Jurkat, Clone E6-1 (cell line): ENCODE results near the gene ANKRD31.
"Not testable (repeated sequence)": the region's sequence is repeated elsewhere in the genome, so short reads cannot be mapped to it uniquely, and the experiment has no call there.

Source experiments
- DNase-seq: peaks from one replicate; pipeline ENCODE4 v3.0.0-alpha.2; 2011; ENCODE audit warnings: low read depth, low spot score
- H3K4me3 ChIP-seq: 2 replicates; pipeline ENCODE4 v1.5.1; 2011; ENCODE audit warnings: mild to moderate bottlenecking, low read length, control low read depth, moderate library complexity

ANKRD31 gene

GRCh38 chr5:75234251-75234650 is 2.4 kb downstream of the ANKRD31 start:
- no peak overlapping the region for H3K4me3 ChIP-seq
- no peak for DNase-seq

DNA sequence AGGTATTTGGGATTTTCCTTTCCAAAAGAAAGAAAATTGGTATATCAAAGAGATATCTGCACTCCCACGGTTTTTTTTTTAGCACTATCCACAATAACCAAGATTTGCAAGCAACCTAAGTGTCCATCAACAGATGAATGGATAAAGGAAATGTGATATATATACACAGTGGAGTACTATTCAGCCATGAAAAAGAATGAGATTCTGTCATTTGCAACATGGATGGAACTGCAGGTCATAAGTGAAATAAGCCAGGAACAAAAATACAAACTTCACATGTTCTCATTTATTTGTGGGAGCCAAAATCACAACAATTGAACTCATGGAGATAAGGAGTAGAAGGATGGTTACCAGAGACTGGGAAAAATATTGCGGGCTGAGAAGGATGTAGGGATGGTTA is 9.8 kb downstream of the ANKRD31 start:
- no peak overlapping the region for H3K4me3 ChIP-seq
- DNase-seq = no peak

- peak; percentile 65 for DNase-seq
These were observed 11.2 kb downstream of the ANKRD31 start for GRCh38 chr5:75225506-75225905.

GRCh38 chr5:75220787-75221186 is 15.9 kb downstream of the ANKRD31 start:
- not testable (repeated sequence) for H3K4me3 ChIP-seq, DNase-seq

More at GRCh38 chr5:75225506-75225905, 11.2 kb downstream of the ANKRD31 start:
- no peak overlapping the region for H3K4me3 ChIP-seq

GRCh38 chr5:75214928-75215327 is 21.8 kb downstream of the ANKRD31 start:
- no peak overlapping the region for H3K4me3 ChIP-seq
- no peak for DNase-seq

- H3K4me3 ChIP-seq = no peak overlapping the region
- DNase-seq = peak; percentile 57
These were observed 22.3 kb downstream of the ANKRD31 start for GRCh38 chr5:75214409-75214808.

DNA sequence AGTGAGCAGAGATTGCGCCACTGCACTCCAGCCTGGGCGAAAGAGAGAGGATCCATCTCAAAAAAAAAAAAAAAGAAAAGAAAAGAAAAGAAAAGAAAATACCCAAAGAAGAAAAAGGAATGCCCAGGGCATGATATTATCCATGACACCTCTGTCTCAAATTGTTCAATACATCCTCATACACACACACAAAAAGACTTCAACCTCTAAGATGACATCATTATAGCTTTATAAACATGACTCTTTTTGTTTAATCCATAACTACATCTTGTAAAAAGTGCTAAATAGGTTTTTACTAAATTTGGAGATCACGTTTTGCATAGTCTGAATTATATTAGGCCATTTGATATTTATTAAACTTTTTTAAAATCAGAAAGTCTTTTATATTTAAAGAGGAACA is 33.1 kb downstream of the ANKRD31 start:
- H3K4me3 ChIP-seq = no peak overlapping the region
- DNase-seq = no peak

DNA sequence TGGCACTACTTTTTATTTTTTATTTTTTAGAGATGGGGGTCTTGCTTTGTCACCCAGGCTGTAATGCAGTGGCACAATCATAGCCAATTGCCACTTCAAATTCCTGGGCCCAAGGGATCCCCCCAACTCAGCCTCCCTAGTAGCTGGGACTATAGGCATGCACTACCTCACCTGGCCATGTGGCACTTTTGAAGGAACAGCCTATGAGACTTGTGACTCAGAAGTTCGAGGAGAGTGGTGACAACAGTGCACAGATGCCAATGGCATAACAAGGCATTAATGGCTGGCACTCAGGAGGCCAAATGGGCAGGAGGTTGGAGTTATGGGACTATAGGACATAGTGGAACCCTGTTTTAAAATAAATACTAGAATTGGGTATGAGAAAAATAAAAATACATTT is 33.7 kb downstream of the ANKRD31 start:
- H3K4me3 ChIP-seq = no peak overlapping the region
- no peak for DNase-seq

DNA sequence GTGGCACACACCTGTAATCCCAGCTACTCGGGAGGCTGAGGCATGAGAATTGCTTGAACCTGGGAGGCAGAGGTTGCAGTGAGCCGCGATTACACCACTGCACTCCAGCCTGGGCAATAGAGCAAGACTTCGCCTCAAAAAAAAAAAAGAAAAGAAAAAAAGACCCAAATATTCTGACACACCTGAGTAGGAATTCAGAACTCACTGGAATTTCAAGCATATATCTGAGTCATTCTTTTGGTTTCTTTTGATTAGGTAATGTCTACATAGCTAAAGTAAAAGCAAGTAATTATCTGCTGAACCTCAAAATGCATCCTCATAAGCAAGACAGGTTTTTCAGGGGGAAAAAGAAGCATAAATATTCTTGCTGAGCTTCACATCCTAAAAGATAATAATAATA is 35.9 kb downstream of the ANKRD31 start:
- no peak for DNase-seq
- H3K4me3 ChIP-seq = no peak overlapping the region

- DNase-seq = no peak
- no peak overlapping the region for H3K4me3 ChIP-seq
These were observed 36.7 kb downstream of the ANKRD31 start for GRCh38 chr5:75199946-75200345.

DNA sequence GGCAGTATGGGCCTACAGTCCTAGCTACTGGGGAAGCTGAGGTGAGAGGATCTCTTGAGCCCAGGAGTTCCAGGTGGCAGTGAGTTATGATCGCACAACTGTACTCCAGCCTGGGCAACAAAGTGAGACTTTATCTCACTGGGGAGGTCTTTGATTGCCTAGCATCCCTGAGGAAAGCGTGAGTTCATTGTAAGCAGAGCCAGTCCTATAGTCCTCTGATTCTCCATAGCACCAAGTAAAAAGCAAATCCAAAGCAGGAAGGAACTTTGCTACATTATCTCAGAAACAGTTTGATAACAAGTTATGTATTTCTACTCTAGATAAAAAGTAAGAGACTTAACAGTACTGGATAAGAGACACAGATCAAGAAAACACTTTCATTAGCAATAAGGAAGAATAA is 37.6 kb downstream of the ANKRD31 start:
- H3K4me3 ChIP-seq = no peak overlapping the region
- no peak for DNase-seq

DNA sequence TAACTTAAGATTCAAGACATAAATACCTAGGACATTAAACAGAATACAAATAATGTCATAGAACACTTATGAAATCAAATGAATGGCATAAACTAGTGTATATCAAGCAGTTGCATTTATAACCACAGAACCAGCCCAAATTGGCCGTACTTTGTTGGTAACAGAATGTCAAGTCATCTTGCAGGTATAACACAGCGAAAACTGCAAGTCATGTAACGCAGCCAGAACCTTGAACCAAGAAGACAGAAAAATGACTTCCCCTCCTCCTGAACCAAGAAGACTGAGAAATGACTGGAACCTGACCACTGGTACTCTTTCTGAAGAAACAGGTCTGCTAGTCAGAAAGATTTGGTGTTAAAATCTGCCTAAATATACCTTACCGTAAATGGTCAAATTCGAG is 38.9 kb downstream of the ANKRD31 start:
- H3K4me3 ChIP-seq = no peak overlapping the region
- DNase-seq = no peak

- H3K4me3 ChIP-seq = no peak overlapping the region
- DNase-seq = no peak
These were observed 43.9 kb downstream of the ANKRD31 start for GRCh38 chr5:75192804-75193203.

- no peak overlapping the region for H3K4me3 ChIP-seq
- DNase-seq = no peak
These were observed 44.4 kb downstream of the ANKRD31 start for GRCh38 chr5:75192264-75192663.

DNA sequence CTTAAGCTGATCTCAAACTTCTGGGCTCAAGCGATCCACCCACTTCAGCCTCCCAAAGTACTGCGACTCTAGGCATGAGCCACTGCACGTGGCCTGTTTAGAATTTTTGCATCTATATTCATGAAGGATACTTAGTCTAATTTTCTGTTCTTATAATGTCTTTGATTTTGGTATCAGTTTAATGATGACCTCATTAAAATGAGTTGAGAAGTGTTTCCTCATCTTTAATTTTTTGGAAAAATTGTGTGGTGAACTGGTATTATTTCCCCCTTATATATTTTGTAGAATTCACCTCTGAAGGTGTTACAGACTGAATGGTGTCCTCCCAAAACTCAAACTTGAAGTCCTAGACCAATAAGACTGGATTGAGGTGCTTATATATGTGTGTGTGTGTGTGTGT is 46.5 kb downstream of the ANKRD31 start:
- no peak overlapping the region for H3K4me3 ChIP-seq
- no peak for DNase-seq

- DNase-seq = no peak
- no peak overlapping the region for H3K4me3 ChIP-seq
These were observed 47.3 kb downstream of the ANKRD31 start for GRCh38 chr5:75189353-75189752.

DNA sequence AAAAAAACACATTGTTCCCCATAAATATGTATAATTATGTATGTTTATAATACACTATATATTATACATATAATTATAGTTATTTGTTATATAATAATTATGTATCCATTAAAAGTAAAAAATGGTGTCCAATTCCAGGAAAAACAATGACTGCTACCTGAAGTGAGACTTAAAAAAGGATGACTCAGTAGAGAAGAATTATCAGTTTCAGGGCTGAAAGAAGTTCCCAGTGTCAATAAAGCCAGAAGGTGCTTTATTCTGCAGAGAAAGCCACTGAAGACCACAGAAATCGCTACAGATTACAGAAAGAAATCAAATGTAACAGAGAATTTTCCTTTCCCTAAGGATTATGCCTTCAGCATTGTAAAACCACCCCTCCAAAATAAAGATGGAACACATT is 50.9 kb downstream of the ANKRD31 start:
- DNase-seq = no peak

DNA sequence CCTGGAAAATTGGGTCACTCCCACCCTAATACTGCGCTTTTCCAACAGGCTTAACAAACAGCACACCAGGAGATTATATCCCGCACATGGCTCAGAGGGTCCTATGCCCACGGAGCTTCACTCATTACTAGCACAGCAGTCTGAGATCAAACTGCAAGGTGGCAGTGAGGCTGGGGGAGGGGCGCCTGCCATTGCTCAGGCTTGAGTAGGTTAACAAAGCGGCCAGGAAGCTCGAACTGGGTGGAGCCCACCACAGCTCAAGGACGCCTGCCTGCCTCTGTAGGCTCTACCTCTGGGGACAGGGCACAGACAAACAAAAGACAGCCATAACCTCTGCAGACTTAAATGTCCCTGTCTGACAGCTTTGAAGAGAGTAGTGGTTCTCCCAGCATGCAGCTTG is 60.7 kb downstream of the ANKRD31 start:
- peak; percentile 5 for DNase-seq
- not testable (repeated sequence) for H3K4me3 ChIP-seq

More for the DNA sequence above, 50.9 kb downstream of the ANKRD31 start:
- H3K4me3 ChIP-seq = no peak overlapping the region

DNA sequence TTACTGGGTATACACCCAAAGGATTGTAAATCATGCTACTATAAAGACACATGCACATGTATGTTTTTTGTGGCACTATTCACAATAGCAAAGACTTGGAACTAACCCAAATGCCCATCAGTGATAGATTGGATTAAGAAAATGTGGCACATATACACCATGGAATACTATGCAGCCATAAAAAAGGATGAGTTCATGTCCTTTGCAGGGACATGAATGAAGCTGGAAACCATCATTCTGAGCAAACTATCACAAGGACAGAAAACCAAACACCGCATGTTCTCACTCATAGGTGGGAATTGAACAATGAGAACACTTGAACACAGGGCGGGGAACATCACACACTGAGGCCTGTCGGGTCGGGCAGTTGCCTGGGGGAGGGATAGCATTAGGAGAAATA is 61.8 kb downstream of the ANKRD31 start:
- not testable (repeated sequence) for DNase-seq, H3K4me3 ChIP-seq

- DNase-seq = no peak
- H3K4me3 ChIP-seq = no peak overlapping the region
These were observed 67.2 kb downstream of the ANKRD31 start for GRCh38 chr5:75169516-75169915.

DNA sequence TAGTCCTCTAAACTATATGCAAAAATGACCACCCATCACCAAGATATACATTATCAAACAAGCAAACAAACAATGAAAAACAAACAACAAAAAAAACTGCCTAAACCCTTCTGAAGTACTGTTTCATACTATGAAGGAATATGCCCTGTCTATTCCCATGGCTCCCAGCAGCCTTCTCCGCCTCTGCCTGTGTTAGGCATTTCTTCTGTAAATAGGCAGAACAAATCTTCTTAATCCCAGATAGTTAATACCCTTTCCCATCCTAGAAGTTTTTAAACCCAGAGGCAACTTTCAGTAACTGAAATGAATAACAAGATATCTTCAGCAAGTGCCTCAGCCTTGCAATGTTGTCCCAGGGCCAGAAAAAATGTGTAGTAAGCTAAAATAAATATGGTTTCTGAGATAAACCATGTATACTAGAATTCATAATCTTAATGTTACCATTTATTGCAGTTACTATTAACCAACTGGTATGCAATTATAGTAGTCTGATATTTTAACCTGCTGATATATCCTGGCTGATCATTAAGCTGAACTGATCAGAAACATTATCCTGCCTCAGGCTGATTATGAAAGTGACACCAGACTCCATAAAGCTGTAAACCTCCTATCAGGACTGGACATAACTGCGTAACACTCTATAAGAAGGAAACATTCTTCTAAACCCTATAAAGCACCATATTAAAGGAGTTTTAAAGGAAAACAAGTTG is 68.5 kb downstream of the ANKRD31 start:
- no peak for DNase-seq

More for the DNA sequence above, 68.5 kb downstream of the ANKRD31 start:
- no peak overlapping the region for H3K4me3 ChIP-seq
